Gastroesophageal sphincter (tissue), 4 donors: Measurements from ENCODE around the gene ABHD17A. TPM values are rescaled to one million over a fixed set of nuclear protein-coding genes. Genes with fewer than 3 reads are reported as not detected.

Experiments used
- ATAC-seq: fragments of 150-250 bp; one replicate; pipeline ENCODE4 v1.9.1; 2016; ENCODE audit warnings: mild to moderate bottlenecking, moderate library complexity
- H3K27ac ChIP-seq, 4 donors: fragments of 200-600 bp; sonication (generic) in 3 of 4; 1 replicate in 3 of 4; 2 replicates in 1 of 4; pipeline ENCODE4 v1.5.1; 2016 to 2019
- H3K27me3 ChIP-seq: fragments of 200-600 bp; sonication (generic); one replicate; pipeline ENCODE4 v1.5.1; 2019
- H3K36me3 ChIP-seq, 2 donors: fragments of 200-600 bp; sonication (generic); one replicate each; pipeline ENCODE4 v1.5.1; 2019; ENCODE audit warnings: control low read depth in 1 of 2
- H3K4me1 ChIP-seq, 3 donors: fragments of 200-600 bp; sonication (generic); 1 replicate in 2 of 3; 2 replicates in 1 of 3; pipeline ENCODE4 v1.5.1; 2016 to 2019; ENCODE audit warnings: control low read depth in 2 of 3
- H3K4me3 ChIP-seq, 2 donors: fragments of 200-600 bp; sonication (generic); one replicate each; pipeline ENCODE4 v1.5.1; 2019; ENCODE audit warnings: mild to moderate bottlenecking in 1 of 2, moderate library complexity in 1 of 2
- H3K9me3 ChIP-seq, 3 donors: fragments of 200-600 bp; sonication (generic); one replicate each; pipeline ENCODE4 v1.5.1; 2017 to 2019; ENCODE audit warnings: control low read depth in 2 of 3
- EP300 ChIP-seq: sonication (generic); formaldehyde crosslinking; IDR thresholded peaks from one replicate; pipeline ENCODE4 v1.6.1; 2017; ENCODE audit warnings: antibody characterized with exemption, mild to moderate bottlenecking
- POLR2A ChIP-seq, 2 donors: fragments of 450-650 bp; IDR thresholded peaks; one replicate each; pipeline ENCODE4 v1.6.1; 2017; ENCODE audit warnings: antibody characterized with exemption in 2 of 2, mild to moderate bottlenecking in 2 of 2, moderate library complexity in 1 of 2
- POLR2AphosphoS5 ChIP-seq: sonication (generic); formaldehyde crosslinking; IDR thresholded peaks from one replicate; pipeline ENCODE4 v1.6.1; 2017; ENCODE audit warnings: antibody characterized with exemption
- WGBS, 2 donors: methylation state at CpG; one replicate each; pipeline ENCODE4 v1.1.5; 2018; ENCODE audit warnings: low coverage in 1 of 2; 5-methylcytosine and 5-hydroxymethylcytosine counted together
- total RNA-seq, 4 donors: library from RNA; depleted of rRNA; stranded (reverse); fragments of >200 nt; gene quantifications; one replicate each; pipeline ENCODE4 v1.1.0, GENCODE V29; 2016
- TF ChIP-seq, protein P1 (sequence below), 4 experiments: fragments of 200-600 bp in 2 of 4; fragments of 450-650 bp in 2 of 4; sonication (generic) in 1 of 4; IDR thresholded peaks; one replicate each; pipeline ENCODE4 v1.5.1; 2017 to 2019; ENCODE audit warnings: antibody characterized with exemption in 4 of 4, mild to moderate bottlenecking in 2 of 4, moderate library complexity in 2 of 4

Gene ABHD17A
- total RNA-seq, 4 donors from 2014 or later = 80.0 to 117 (median 91.0) TPM

DNA sequence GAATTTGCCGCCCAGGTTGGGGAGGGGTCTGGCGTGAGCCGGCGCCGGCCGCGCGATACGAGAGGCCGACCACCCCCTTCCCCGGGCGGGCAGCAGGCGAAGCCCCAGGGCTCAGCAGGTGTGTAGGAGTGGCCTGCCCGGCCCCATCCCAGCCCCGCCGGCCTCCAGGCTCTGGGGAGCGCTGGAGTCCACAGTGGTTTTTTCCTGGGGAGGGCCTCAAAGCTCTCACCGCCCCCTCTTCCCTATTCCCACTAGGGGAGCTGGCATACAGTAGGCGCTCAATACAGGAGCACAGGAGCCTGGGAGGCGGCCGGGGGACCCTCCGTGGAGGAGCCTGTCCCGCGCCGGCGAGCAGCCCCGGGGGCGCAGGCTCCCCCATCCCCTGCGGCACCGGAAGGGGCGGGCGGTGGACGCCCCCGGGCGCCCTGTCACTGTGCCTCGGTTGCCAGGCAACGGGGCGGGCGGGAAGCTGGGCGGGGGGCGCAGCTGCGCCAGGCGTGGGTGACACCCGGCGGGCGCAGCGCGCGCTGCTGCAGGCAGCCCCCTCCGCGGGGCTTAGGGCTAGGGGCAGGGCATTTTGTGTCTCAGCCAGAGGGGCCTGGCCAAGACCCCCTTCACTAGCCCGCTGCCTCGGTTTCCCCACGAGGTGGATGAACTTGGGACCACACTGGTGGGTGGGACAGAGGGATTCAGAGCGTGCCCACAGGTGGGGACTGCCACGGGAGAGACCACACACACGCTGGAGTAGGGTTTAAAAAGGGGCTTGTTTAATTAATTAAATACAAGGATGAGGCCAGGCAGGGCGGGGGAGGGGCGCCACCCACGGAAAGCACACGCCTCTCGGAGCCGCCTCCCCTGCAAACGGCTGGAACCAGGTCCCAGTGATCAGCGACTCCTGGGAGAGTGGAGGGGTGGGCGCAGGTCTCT lies 33.4 kb downstream of the ABHD17A start:
- TF ChIP-seq POLR2AphosphoS5 (no peak), EP300 (no peak), POLR2A (IDR thresholded peaks at IDR 0.05) (no peak)
- TF ChIP-seq, protein P1, sequence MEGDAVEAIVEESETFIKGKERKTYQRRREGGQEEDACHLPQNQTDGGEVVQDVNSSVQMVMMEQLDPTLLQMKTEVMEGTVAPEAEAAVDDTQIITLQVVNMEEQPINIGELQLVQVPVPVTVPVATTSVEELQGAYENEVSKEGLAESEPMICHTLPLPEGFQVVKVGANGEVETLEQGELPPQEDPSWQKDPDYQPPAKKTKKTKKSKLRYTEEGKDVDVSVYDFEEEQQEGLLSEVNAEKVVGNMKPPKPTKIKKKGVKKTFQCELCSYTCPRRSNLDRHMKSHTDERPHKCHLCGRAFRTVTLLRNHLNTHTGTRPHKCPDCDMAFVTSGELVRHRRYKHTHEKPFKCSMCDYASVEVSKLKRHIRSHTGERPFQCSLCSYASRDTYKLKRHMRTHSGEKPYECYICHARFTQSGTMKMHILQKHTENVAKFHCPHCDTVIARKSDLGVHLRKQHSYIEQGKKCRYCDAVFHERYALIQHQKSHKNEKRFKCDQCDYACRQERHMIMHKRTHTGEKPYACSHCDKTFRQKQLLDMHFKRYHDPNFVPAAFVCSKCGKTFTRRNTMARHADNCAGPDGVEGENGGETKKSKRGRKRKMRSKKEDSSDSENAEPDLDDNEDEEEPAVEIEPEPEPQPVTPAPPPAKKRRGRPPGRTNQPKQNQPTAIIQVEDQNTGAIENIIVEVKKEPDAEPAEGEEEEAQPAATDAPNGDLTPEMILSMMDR (IDR thresholded peaks at IDR 0.05) = no peak
- no peak overlapping the region for H3K27ac ChIP-seq
- no peaks in the 10 kb centered on the region for H3K36me3 ChIP-seq
- H3K9me3 ChIP-seq = no peaks in the 10 kb centered on the region
- peaks cover 0 to 65% (median 36%) of the 10 kb centered on the region in 3 donors for H3K4me1 ChIP-seq
- no peak overlapping the region for H3K4me3 ChIP-seq
- peaks cover 35% of the 10 kb centered on the region for H3K27me3 ChIP-seq
- WGBS, 2 donors = 31% methylated on average over 5 of the region's 66 CpGs; no CpG with 5 or more reads in 1 of the 2 donors
- no peak for ATAC-seq

DNA sequence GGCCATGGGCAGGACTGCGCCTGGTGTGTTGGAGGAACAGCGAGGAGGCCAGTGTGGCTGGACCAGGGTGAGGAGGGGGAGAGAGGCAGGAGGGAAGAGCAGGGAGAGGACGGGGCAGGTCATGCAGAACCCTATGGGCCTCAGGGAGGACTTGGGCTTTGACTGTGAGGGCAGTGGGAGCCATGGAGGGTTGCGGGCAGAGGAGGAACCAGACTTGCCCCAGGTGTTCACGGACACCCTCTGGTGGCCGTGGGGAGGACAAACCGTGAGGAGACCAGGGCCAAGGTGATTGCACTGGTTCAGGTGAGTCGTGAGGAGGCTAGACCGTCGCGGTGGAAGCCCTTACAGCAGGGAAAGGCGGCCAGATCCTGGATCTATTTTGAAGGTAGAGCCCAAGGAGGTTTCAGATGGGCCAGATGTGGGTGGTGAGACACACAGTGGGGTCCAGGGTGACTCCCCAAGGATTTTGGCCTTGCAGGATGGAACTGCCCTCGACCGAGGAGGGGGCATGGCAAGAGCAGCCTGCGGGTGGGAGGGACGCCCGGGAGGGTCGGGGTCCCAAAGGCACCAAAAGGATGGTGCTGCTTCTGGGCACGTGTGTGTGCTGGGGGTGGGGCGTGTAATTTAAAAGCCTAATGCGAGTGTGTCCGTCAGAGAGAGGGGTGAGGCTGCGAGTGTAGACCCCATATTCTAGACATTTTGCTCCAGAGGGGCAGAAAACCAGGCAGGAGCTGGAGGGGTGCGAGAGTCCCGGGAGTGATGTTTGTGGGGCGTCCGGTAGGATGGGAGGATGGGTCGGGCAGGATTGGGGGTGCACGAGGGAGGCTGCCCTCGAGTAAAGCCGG lies 34.3 kb downstream of the ABHD17A start:
- no peaks in the 10 kb centered on the region for H3K36me3 ChIP-seq
- no peaks in the 10 kb centered on the region for H3K9me3 ChIP-seq
- 56 to 80% methylated on average over 6 to 20 of the region's 31 CpGs for WGBS, 2 donors
- H3K4me3 ChIP-seq = no peak overlapping the region
- peaks cover 0 to 65% (median 36%) of the 10 kb centered on the region in 3 donors for H3K4me1 ChIP-seq
- TF ChIP-seq, protein P1 (IDR thresholded peaks at IDR 0.05) = no peak
- TF ChIP-seq POLR2AphosphoS5 (no peak), POLR2A (IDR thresholded peaks at IDR 0.05) (no peak), EP300 (no peak)
- peaks cover 26% of the 10 kb centered on the region for H3K27me3 ChIP-seq
- no peak for ATAC-seq
- H3K27ac ChIP-seq = no peak overlapping the region

DNA sequence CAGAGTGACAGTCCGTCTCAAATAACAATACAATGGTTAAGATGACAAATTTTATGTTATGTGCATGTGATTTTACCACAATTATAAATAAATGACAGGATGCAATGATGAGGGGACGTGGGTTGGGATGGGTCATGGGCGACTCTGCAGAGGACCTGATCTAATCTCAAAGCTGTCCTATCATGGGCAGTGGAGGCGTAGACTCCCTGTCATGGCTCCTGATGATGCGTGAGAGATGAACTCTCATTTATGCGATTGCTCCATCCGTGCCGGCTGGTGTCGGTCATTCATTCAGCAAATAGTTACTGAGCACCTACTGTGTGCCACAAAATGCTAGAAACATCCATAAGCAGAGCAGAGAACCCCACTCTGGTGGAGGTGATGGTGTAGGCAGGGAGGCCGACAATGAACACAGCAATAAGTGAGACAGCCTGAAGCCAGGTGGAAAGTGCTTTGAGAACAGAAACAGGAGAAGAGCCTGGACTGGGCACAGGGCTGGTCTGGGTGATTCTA lies 35.4 kb downstream of the ABHD17A start:
- ATAC-seq = no peak
- Histone ChIP-seq H3K27me3 (peaks cover 16% of the 10 kb centered on the region), H3K36me3 (peaks cover 0 to 9% of the 10 kb centered on the region in 2 donors), H3K4me3 (no peak overlapping the region), H3K4me1 (peaks cover 0 to 65% (median 40%) of the 10 kb centered on the region in 3 donors), H3K9me3 (no peaks in the 10 kb centered on the region), H3K27ac (no peak overlapping the region)
- TF ChIP-seq POLR2A (IDR thresholded peaks at IDR 0.05) (no peak), POLR2AphosphoS5 (no peak), EP300 (no peak)
- TF ChIP-seq, protein P1 (IDR thresholded peaks at IDR 0.05) = no peak
- WGBS, 2 donors = 81 to 95% methylated on average over 4 to 10 of the region's 10 CpGs

DNA sequence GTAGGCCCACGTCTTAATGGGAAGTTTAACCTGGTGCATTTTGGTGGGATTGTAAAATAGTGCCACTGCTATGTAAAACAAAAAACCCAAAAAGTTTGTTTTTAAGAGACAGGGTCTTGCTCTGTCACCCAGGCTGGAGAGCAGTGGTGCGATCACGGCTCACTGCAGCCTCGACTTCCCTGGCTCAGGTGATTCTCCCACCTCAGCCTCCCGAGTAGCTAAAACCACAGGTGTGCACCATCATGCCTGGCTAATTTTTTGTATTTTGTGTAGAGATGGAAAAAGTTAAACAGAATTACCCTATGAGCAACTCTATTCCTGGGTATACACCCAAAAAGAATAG lies 36.2 kb downstream of the ABHD17A start:
- no peak overlapping the region for H3K4me3 ChIP-seq
- peak overlapping the region in 2 of 4 donors; percentile 96 to 99 for H3K27ac ChIP-seq
- peaks cover 16% of the 10 kb centered on the region for H3K27me3 ChIP-seq
- peaks cover 0 to 10% of the 10 kb centered on the region in 2 donors for H3K36me3 ChIP-seq
- WGBS, 2 donors = 54 to 67% methylated on average over 4 to 5 of the region's 5 CpGs
- ATAC-seq = no peak
- H3K4me1 ChIP-seq = peaks cover 0 to 65% (median 41%) of the 10 kb centered on the region in 3 donors
- H3K9me3 ChIP-seq = no peaks in the 10 kb centered on the region
- TF ChIP-seq POLR2A (IDR thresholded peaks at IDR 0.05) (no peak), POLR2AphosphoS5 (no peak), EP300 (no peak)
- TF ChIP-seq, protein P1 (IDR thresholded peaks at IDR 0.05) = no peak
